K562 (cell line): Measurements from ENCODE around the gene MBD4. TPM values are rescaled to one million over a fixed set of nuclear protein-coding genes. Genes with fewer than 3 reads are reported as not detected.

Source experiments
- ATAC-seq: fragments of 200-7000 bp; cut with Tn5 transposase; 3 replicates; pipeline ENCODE4 v1.9.1; 2020; ENCODE audit warnings: moderate library complexity
- BruUV-seq: library from RNA; stranded (reverse); fragments of 400-500 nt; replicated peaks from 2 replicates; lab custom pipeline; 2021; lab: Mats Ljungman, UMichigan
- CTCF ChIA-PET: fragments of 300-600 bp; formaldehyde crosslinking; extraction: SDS; loops from one replicate; lab custom pipeline; 2021; ENCODE audit warnings: low intra/inter-chr PET ratio; lab: Yijun Ruan, JAX
- POLR2A ChIA-PET: fragments of 300-600, 350-650 bp; sonication (Branson Sonifier 250); formaldehyde crosslinking; extraction: SDS; loops from one replicate; lab custom pipeline; 2021; ENCODE audit warnings: antibody characterized with exemption, inconsistent platforms; lab: Yijun Ruan, JAX
- DNase-seq, 4 experiments: peaks; one replicate each; pipeline versions ENCODE4 v3.0.0 to v3.0.0-alpha.2; 2011 to 2018; ENCODE audit warnings: low spot score in 3 of 4, mixed read lengths in 3 of 4; ENCODE audit errors: extremely low read depth in 1 of 4
- FAIRE-seq: peaks from 2 replicates; lab custom pipeline; 2011; peaks lifted over from hg19 to GRCh38; lab: Jason Lieb, UNC
- H2AFZ ChIP-seq: 2 replicates; pipeline ENCODE4 v1.6.0; 2011; ENCODE audit warnings: low read depth, low read length, control low read depth, inconsistent platforms
- H3K27ac ChIP-seq: fragments of 200-600 bp; 3 replicates; pipeline ENCODE4 v1.8.0; 2011; ENCODE audit warnings: low read depth, mild to moderate bottlenecking, control low read depth, inconsistent platforms, low read length, moderate library complexity, mixed read lengths; ENCODE audit errors: extremely low read depth
- H3K27me3 ChIP-seq, 2 experiments: fragments of 300-600 bp in 1 of 2; 2 replicates in 1 of 2; 3 replicates in 1 of 2; pipeline versions ENCODE4 v1.6.0 to v1.8.0; 2011; ENCODE audit warnings: inconsistent platforms in 2 of 2, low read length in 2 of 2, mild to moderate bottlenecking in 1 of 2, mixed read lengths in 1 of 2, moderate library complexity in 1 of 2; ENCODE audit not compliant: control insufficient read depth in 2 of 2, insufficient read depth in 2 of 2
- H3K36me3 ChIP-seq: fragments of 300-600 bp; 3 replicates; pipeline ENCODE4 v1.8.0; 2011; ENCODE audit warnings: mild to moderate bottlenecking, low read length, inconsistent platforms; ENCODE audit not compliant: control insufficient read depth, insufficient read depth
- H3K4me1 ChIP-seq, 2 experiments: fragments of 200-600 bp in 1 of 2; replicated peaks in 1 of 2; 2 replicates in 1 of 2; 3 replicates in 1 of 2; pipeline versions ENCODE4 v1.5.1 to v1.8.0; 2011; ENCODE audit warnings: inconsistent platforms in 2 of 2, low read length in 2 of 2, mild to moderate bottlenecking in 1 of 2, mixed read lengths in 1 of 2, moderate library complexity in 1 of 2; ENCODE audit not compliant: control insufficient read depth in 2 of 2, insufficient read depth in 2 of 2
- H3K4me2 ChIP-seq: 2 replicates; pipeline ENCODE4 v1.6.1; 2011; ENCODE audit warnings: low read length, control low read depth, inconsistent platforms, mixed read lengths; ENCODE audit not compliant: insufficient read depth
- H3K4me3 ChIP-seq: fragments of 200-600 bp; sonication (generic), shearing (Covaris generic); 2 replicates; pipeline ENCODE4 v1.5.1; 2016; ENCODE audit warnings: control low read depth, inconsistent platforms
- H3K79me2 ChIP-seq: fragments of 200-600 bp; 3 replicates; pipeline ENCODE4 v1.8.0; 2011; ENCODE audit warnings: low read length, inconsistent platforms; ENCODE audit not compliant: control insufficient read depth, insufficient read depth
- H3K9ac ChIP-seq, 2 experiments: 2 replicates each; pipeline versions ENCODE4 v1.6.0 to v1.6.1; 2011; ENCODE audit warnings: low read depth in 2 of 2, low read length in 2 of 2, control low read depth in 1 of 2, inconsistent platforms in 1 of 2, mild to moderate bottlenecking in 1 of 2, mixed read lengths in 1 of 2; ENCODE audit not compliant: insufficient read depth in 1 of 2
- H3K9me1 ChIP-seq: one replicate; pipeline ENCODE4 v1.6.0; 2011; ENCODE audit warnings: inconsistent platforms, mild to moderate bottlenecking, low read length, moderate library complexity; ENCODE audit not compliant: control insufficient read depth, insufficient read depth
- H3K9me3 ChIP-seq: replicated peaks from 2 replicates; pipeline ENCODE4 v1.5.1; 2011; ENCODE audit warnings: low read depth, low read length, inconsistent platforms; ENCODE audit not compliant: control insufficient read depth, insufficient read depth
- H4K20me1 ChIP-seq: replicated peaks from 2 replicates; pipeline ENCODE4 v1.6.1; 2011; ENCODE audit warnings: low read length, inconsistent platforms, mixed read lengths; ENCODE audit not compliant: control insufficient read depth, insufficient read depth
- ARID3A ChIP-seq: IDR thresholded peaks from 2 replicates; pipeline ENCODE4 v1.6.1; 2012; ENCODE audit warnings: low read depth, low read length, improper control_type of control experiment, borderline replicate concordance
- BCOR ChIP-seq: fragments of 450-650 bp; IDR thresholded peaks from 2 replicates; pipeline ENCODE4 v1.6.1; 2016
- BRD9 ChIP-seq: fragments of 450-650 bp; IDR thresholded peaks from 2 replicates; pipeline ENCODE4 v1.6.1; 2018; ENCODE audit warnings: low read depth; ENCODE audit not compliant: partially characterized antibody
- FOXA3 ChIP-seq, 2 experiments: fragments of 450-650 bp in 1 of 2; sonication (generic) in 1 of 2; formaldehyde crosslinking; IDR thresholded peaks in 1 of 2; conservative IDR thresholded peaks in 1 of 2; 2 replicates each; pipeline versions ENCODE4 v1.4.0 to v1.8.0; 2020 to 2022; ENCODE audit warnings: mild to moderate bottlenecking in 2 of 2, missing genetic modification reagents in 1 of 2
- HDAC1 ChIP-seq, 2 experiments: fragments of 450-650 bp; IDR thresholded peaks; 2 replicates each; pipeline ENCODE4 v1.6.1; 2016 to 2017; ENCODE audit warnings: inconsistent platforms in 1 of 2, mild to moderate bottlenecking in 1 of 2, moderate library complexity in 1 of 2
- MEF2A ChIP-seq: IDR thresholded peaks from 2 replicates; pipeline ENCODE4 v1.6.1; 2011; ENCODE audit warnings: low read depth, mild to moderate bottlenecking, low read length, moderate library complexity; ENCODE audit not compliant: control insufficient read depth
- PML ChIP-seq: IDR thresholded peaks from 2 replicates; pipeline ENCODE4 v1.6.1; 2012; ENCODE audit warnings: low read length, inconsistent platforms
- RB1 ChIP-seq: fragments of 450-650 bp; IDR thresholded peaks from 2 replicates; pipeline ENCODE4 v1.6.1; 2017; ENCODE audit warnings: low read depth, mild to moderate bottlenecking
- SMARCA4 ChIP-seq: fragments of 450-650 bp; IDR thresholded peaks from 2 replicates; pipeline ENCODE4 v1.6.1; 2016
- SPI1 ChIP-seq: IDR thresholded peaks from 2 replicates; pipeline ENCODE4 v1.6.1; 2011; ENCODE audit warnings: low read depth, low read length, control low read depth, borderline replicate concordance
- YBX1 ChIP-seq: fragments of 450-650 bp; IDR thresholded peaks from 2 replicates; pipeline ENCODE4 v1.7.1; 2016; ENCODE audit warnings: mild to moderate bottlenecking
- whole genome bisulfite sequencing: fragments of 100-300 bp; shearing (Covaris generic); methylation state at CpG from one replicate; pipeline ENCODE4 v1.1.6; 2016; ENCODE audit warnings: low coverage, mixed read lengths; ENCODE audit not compliant: insufficient coverage; ENCODE audit errors: missing lambda C conversion rate; 5-methylcytosine and 5-hydroxymethylcytosine counted together
- in situ Hi-C: fragments of 300-500 bp; cut with MboI; formaldehyde crosslinking; loops from 4 replicates; pipeline ENCODE4 v1.15.0; 2018; ENCODE audit warnings: inconsistent platforms, mixed read lengths
- intact Hi-C: fragments of 100-400 bp; cut with micrococcal nuclease; formaldehyde crosslinking; loops from 2 replicates; pipeline ENCODE4 v1.14.2; 2022
- polyA plus RNA-seq, 8 experiments: library from polyadenylated mRNA; depleted of rRNA in 4 of 8; stranded (reverse) in 5 of 8; unstranded in 3 of 8; fragments of >200 nt; fragmentation: Nextera tagmentation in 2 of 8; fragmentation: Illumina TruSeq in 1 of 8; extraction: Ambion mirVana in 2 of 8; extraction: Trizol in 1 of 8; gene quantifications; 2 replicates each; pipeline versions ENCODE4 v1.2.1 to v1.2.3, GENCODE V29; 2011 to 2014; ENCODE audit warnings: inconsistent platforms in 1 of 8, missing spikeins in 1 of 8
- total RNA-seq, 7 experiments: library from RNA; depleted of rRNA in 6 of 7; stranded (reverse); fragments of >200 nt in 6 of 7; fragmentation: Illumina TruSeq in 2 of 7; extraction: Trizol in 2 of 7; gene quantifications; 2 replicates each; pipeline versions ENCODE4 v1.2.1 to v1.2.3, GENCODE V29; 2011 to 2021; ENCODE audit warnings: low replicate concordance in 1 of 7
- TF ChIP-seq, protein P1 (sequence below): fragments of 450-650 bp; IDR thresholded peaks from 2 replicates; pipeline ENCODE4 v1.6.1; 2016

MBD4 gene
- total and polyA plus RNA-seq, 9 of the 15 experiments (the other 6 are each of a cell fraction or from before 2014, with no cell fraction given) = 13.3 to 63.9 (median 39.0) TPM

DNA sequence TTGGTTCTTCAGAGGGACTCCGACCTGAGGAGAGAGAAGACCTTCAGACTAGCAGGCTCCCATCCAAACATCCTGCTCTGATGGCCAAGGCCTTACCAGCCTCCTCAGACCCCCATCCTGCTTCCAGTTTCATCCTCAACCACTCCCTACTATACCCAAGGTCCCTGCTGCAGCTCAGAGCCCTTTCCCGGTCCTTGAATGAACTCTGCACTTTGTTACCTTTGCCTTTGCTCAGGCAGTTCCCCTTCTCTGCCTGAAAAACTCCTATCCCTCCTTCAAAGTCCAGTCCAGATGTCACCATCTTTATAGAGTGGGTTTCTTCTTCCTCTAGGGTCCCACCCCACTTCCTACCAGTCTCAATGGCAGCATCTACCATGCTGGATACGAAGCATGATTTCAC lies 24.4 kb downstream of the MBD4 start:
- ChIA-PET POLR2A (interaction anchor here (2.8 kb wide), 1 partner anchor 15 kb away, joined by 21 read pairs; no protein-coding TSS in a partner anchor), CTCF (no interaction called here)
- no peak for FAIRE-seq
- WGBS = 81% methylated on average over 2 of the region's 3 CpGs
- Histone ChIP-seq H3K27ac (no peak overlapping the region; the same call in 2 of the 3 replicates), H3K4me1 (peaks cover 27 to 43% of the 10 kb centered on the region in 2 experiments), H3K9ac (0 out of 4 replicates have a peak overlapping the region, but pooled peaks of 1 of the 2 experiments have one; percentile 24), H3K79me2 (no peaks in the 10 kb centered on the region), H3K4me3 (no peak overlapping the region), H2AFZ (no peak overlapping the region), H3K4me2 (no peak overlapping the region), H3K9me3 (no peaks in the 10 kb centered on the region), H3K36me3 (no peaks in the 10 kb centered on the region), H3K9me1 (no peaks in the 10 kb centered on the region), H4K20me1 (no peaks in the 10 kb centered on the region), H3K27me3 (no peaks in the 10 kb centered on the region)
- DNase-seq = no peak
- intact Hi-C loops = loop anchor here (10.0 kb wide), 1 partner anchor 91 kb away; no protein-coding TSS in a partner anchor
- TF ChIP-seq RB1 (no peak), SPI1 (peak; percentile 7; the same call in 1 of the 2 replicates)
- in situ Hi-C loops = no loop called here
- BruUV-seq = no TSS peak
- ATAC-seq = no peak

DNA sequence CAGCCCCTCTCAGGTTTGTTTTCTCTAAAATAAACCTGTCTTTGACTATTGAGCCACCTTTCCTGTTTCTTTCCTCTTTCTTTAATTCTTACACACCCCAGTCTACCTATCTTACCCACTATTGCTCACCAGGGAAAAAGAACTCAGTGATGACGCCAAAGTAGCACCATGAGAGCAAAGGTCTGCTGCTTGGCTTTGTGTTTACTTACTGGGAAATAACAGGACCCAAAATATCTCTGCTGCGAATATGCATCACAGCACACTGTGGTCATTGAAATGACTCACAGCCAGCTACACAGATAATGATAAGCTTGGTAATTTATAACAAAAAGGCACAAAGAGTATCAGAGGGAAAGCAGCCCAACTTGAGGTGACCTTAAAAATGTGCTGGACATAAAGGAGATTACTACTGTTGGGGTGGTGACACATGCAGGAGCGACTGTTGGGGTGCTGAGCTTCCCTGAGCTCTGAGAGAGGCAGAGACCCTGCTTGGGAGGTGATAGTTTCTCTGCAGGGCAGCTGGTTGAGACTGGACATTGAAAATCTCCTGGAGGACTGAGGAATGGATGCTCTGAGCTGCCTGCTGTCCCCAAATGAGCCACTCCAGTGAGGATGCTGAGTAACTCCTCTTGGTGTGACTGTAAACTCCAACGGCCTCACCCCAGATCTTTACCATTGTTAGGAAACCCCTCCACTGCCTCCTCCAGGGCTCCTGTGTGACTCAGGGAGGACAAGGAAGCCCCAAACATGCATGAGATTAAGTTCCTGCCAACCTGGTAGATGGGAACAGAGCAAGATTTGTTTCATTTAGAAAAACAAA lies 25.9 kb downstream of the MBD4 start:
- H3K4me3 ChIP-seq = no peak overlapping the region
- H3K36me3 ChIP-seq = no peaks in the 10 kb centered on the region
- H3K27me3 ChIP-seq = no peaks in the 10 kb centered on the region
- H3K27ac ChIP-seq = peak overlapping the region; percentile 68
- no peaks in the 10 kb centered on the region for H3K9me1 ChIP-seq
- peak; percentile 85 for ATAC-seq
- POLR2A ChIA-PET = interaction anchor here (0.7 to 3.3 kb wide), 9 partner anchors 9 to 61 kb away, joined by 3 to 26 read pairs (median 5); partner anchors contain the start of genes EFCAB12, IFT122 and MBD4
- H2AFZ ChIP-seq = peak overlapping the region; percentile 54
- no peak for FAIRE-seq
- no peaks in the 10 kb centered on the region for H3K79me2 ChIP-seq
- intact Hi-C loops (loop anchor here (1.0 to 10.0 kb wide), 2 partner anchors 14 to 89 kb away; no protein-coding TSS in a partner anchor), in situ Hi-C loops (no loop called here)
- no peaks in the 10 kb centered on the region for H3K9me3 ChIP-seq
- no peaks in the 10 kb centered on the region for H4K20me1 ChIP-seq
- H3K4me2 ChIP-seq = peak overlapping the region; percentile 69
- CTCF ChIA-PET = interaction anchor here (0.6 kb wide), 1 partner anchor 10 kb away, joined by 3 read pairs; no protein-coding TSS in a partner anchor
- WGBS = 2% methylated on average over 4 of the region's 4 CpGs
- peak; percentile 32 to 78 (median 50) for DNase-seq
- H3K9ac ChIP-seq = peak overlapping the region in 1 of 2 experiments; percentile 32; a peak in 3 of 4 replicates
- peaks cover 27 to 43% of the 10 kb centered on the region in 2 experiments for H3K4me1 ChIP-seq
- BruUV-seq = no TSS peak
- peak; percentile 52; the same call in 1 of the 2 replicates for TF ChIP-seq ARID3A
- peak; percentile 89 for TF ChIP-seq SMARCA4
- no peak for TF ChIP-seq YBX1
- TF ChIP-seq MEF2A = peak; percentile 69
- peak; percentile 82 to 93; a peak in 3 of 4 replicates for TF ChIP-seq FOXA3 (CRISPR knock-in tag; conservative IDR thresholded peaks at IDR 0.05 in 1 of 2, IDR thresholded peaks at IDR 0.05 in 1 of 2)
- no peak for TF ChIP-seq BCOR
- TF ChIP-seq PML = peak; percentile 81; the same call in 1 of the 2 replicates
- TF ChIP-seq BRD9 = peak; percentile 25
- no peak; a peak in 1 of 4 replicates for TF ChIP-seq HDAC1 (IDR thresholded peaks at IDR 0.05)
- TF ChIP-seq, protein P1, sequence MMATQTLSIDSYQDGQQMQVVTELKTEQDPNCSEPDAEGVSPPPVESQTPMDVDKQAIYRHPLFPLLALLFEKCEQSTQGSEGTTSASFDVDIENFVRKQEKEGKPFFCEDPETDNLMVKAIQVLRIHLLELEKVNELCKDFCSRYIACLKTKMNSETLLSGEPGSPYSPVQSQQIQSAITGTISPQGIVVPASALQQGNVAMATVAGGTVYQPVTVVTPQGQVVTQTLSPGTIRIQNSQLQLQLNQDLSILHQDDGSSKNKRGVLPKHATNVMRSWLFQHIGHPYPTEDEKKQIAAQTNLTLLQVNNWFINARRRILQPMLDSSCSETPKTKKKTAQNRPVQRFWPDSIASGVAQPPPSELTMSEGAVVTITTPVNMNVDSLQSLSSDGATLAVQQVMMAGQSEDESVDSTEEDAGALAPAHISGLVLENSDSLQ = 0 out of 2 replicates have a peak, but pooled peaks have one; percentile 10
